ENCODE measurements around the gene PHTF1.
A peak's percentile ranks its signal among the peaks of the same experiment; 100 is the strongest.
"Not testable (repeated sequence)": the region's sequence is repeated elsewhere in the genome, so short reads cannot be mapped to it uniquely, and the experiment has no call there.

The PHTF1 gene

GRCh38 chr1:113758631-113759332, 504 bp downstream of the PHTF1 start:
- TF ChIP-seq MAX (IDR thresholded peaks at IDR 0.05; ENCODE audit: low read depth, low read length), result no peak
- no peak for TF ChIP-seq POLR2A (IDR thresholded peaks at IDR 0.05; ENCODE audit: extremely low read depth, insufficient read length)
- no peak for TF ChIP-seq CTCF (IDR thresholded peaks at IDR 0.05; ENCODE audit: low read depth, low read length)
- TF ChIP-seq MYC (IDR thresholded peaks at IDR 0.05; ENCODE audit: low read depth, low read length), result no peak
- peak; percentile 80 for DNase-seq (ENCODE audit: low read depth)
- peak overlapping the region; percentile 91 for H3K4me3 ChIP-seq (ENCODE audit: low read depth, low read length)

- TF ChIP-seq CTCF (IDR thresholded peaks at IDR 0.05; ENCODE audit: low read depth, low read length) (no peak), POLR2A (IDR thresholded peaks at IDR 0.05; ENCODE audit: extremely low read depth, insufficient read length) (no peak), MAX (IDR thresholded peaks at IDR 0.05; ENCODE audit: low read depth, low read length) (no peak), MYC (IDR thresholded peaks at IDR 0.05; ENCODE audit: low read depth, low read length) (no peak)
- no peak for DNase-seq (ENCODE audit: low read depth)
- no peak overlapping the region for H3K4me3 ChIP-seq (ENCODE audit: low read depth, low read length)
Measured at GRCh38 chr1:113756461-113756860, 2.8 kb downstream of the PHTF1 start.

- DNase-seq (ENCODE audit: low read depth); H3K4me3 ChIP-seq (ENCODE audit: low read depth, low read length): not testable (repeated sequence)
Measured at GRCh38 chr1:113753333-113753732, 6.0 kb downstream of the PHTF1 start.

GRCh38 chr1:113751516-113751915, 7.8 kb downstream of the PHTF1 start:
- DNase-seq (ENCODE audit: low read depth), result no peak
- no peak for TF ChIP-seq CTCF (IDR thresholded peaks at IDR 0.05; ENCODE audit: low read depth, low read length)
- TF ChIP-seq MAX (IDR thresholded peaks at IDR 0.05; ENCODE audit: low read depth, low read length), result no peak
- TF ChIP-seq POLR2A (IDR thresholded peaks at IDR 0.05; ENCODE audit: extremely low read depth, insufficient read length), result no peak
- TF ChIP-seq MYC (IDR thresholded peaks at IDR 0.05; ENCODE audit: low read depth, low read length), result no peak

GRCh38 chr1:113751114-113751513, 8.2 kb downstream of the PHTF1 start:
- no peak overlapping the region for H3K4me3 ChIP-seq (ENCODE audit: low read depth, low read length)
- TF ChIP-seq MYC (IDR thresholded peaks at IDR 0.05; ENCODE audit: low read depth, low read length) (no peak), POLR2A (IDR thresholded peaks at IDR 0.05; ENCODE audit: extremely low read depth, insufficient read length) (no peak), CTCF (IDR thresholded peaks at IDR 0.05; ENCODE audit: low read depth, low read length) (no peak), MAX (IDR thresholded peaks at IDR 0.05; ENCODE audit: low read depth, low read length) (no peak)
- DNase-seq (ENCODE audit: low read depth), result no peak

More at GRCh38 chr1:113751516-113751915, 7.8 kb downstream of the PHTF1 start:
- H3K4me3 ChIP-seq (ENCODE audit: low read depth, low read length), result no peak overlapping the region

- no peak overlapping the region for H3K4me3 ChIP-seq (ENCODE audit: low read depth, low read length)
- DNase-seq (ENCODE audit: low read depth), result no peak
- TF ChIP-seq POLR2A (IDR thresholded peaks at IDR 0.05; ENCODE audit: extremely low read depth, insufficient read length), result no peak
- no peak for TF ChIP-seq CTCF (IDR thresholded peaks at IDR 0.05; ENCODE audit: low read depth, low read length)
- no peak for TF ChIP-seq MYC (IDR thresholded peaks at IDR 0.05; ENCODE audit: low read depth, low read length)
- no peak for TF ChIP-seq MAX (IDR thresholded peaks at IDR 0.05; ENCODE audit: low read depth, low read length)
Measured at GRCh38 chr1:113749402-113749801, 9.9 kb downstream of the PHTF1 start.

All from NB4 (cell line).